ENCODE results near the gene IGSF23.

IGSF23 gene, protein sequence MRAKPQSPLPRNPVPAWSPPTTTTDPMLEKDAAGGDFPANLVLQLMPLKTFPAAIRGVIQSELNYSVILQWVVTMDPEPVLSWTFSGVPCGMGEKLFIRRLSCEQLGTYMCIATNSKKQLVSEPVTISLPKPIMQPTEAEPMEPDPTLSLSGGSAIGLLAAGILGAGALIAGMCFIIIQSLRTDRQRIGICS

GRCh38 chr19:44613295-44614178 is at the start of gene IGSF23:
Gene IGSF23 (plus strand): TSS chr19:44613563. CDS start chr19:44613646, 83 bp downstream.
- no peak for TF ChIP-seq CTCF (IDR thresholded peaks at IDR 0.05; ENCODE audit: low read length, missing control alignments)

GRCh38 chr19:44566984-44567383 is 46.4 kb upstream of the IGSF23 start:
- TF ChIP-seq CTCF (IDR thresholded peaks at IDR 0.05; ENCODE audit: low read length, missing control alignments), result no peak
- no peak overlapping the region for H3K4me3 ChIP-seq (replicated peaks; ENCODE audit: low read depth, low read length)
- DNase-seq (ENCODE audit: low read depth), result no peak

More at GRCh38 chr19:44613295-44614178, at the start of gene IGSF23:
- no peak for DNase-seq (ENCODE audit: low read depth)
- H3K4me3 ChIP-seq (replicated peaks; ENCODE audit: low read depth, low read length), result no peak within 1 kb of the TSS

DNA sequence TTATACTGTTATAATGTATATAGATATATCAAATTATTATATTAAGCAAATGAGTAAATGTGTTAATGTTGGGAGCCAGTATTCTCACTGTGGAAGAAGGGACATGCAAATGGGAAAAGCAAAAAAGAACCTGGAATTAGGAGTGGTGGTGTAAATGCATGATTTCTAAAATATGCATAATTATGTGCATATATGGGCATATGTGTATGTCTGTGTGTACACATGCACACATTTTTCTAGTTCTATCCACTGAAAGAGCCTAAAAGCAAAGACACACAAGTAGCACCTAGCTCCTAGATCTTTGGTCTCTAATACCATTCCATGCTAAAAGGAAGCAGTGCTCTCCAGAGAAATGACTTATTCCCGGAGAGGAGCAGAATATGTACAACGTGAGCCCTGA is 45.6 kb upstream of the IGSF23 start:
- no peak for DNase-seq (ENCODE audit: low read depth)
- TF ChIP-seq CTCF (IDR thresholded peaks at IDR 0.05; ENCODE audit: low read length, missing control alignments), result no peak
- no peak overlapping the region for H3K4me3 ChIP-seq (replicated peaks; ENCODE audit: low read depth, low read length)

DNA sequence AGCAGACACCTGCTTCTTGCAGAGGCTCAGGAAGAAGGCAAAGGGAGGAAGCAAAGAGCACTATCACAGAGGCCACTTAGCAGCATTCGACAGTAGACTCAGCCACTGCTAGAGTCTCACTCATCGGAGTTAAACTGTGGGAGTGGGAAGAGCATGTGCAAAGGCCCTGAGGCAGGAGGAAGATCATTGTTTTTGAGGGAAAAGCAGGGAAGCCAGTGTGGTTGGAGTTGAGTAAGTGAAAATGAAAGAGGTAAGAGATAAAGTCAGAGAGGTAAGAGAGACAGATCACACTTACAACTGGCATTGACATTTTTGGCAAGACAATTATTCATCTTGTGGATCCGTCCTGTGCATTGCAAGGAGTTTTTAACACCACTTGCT is 42.8 kb upstream of the IGSF23 start:
- no peak overlapping the region for H3K4me3 ChIP-seq (replicated peaks; ENCODE audit: low read depth, low read length)
- no peak for TF ChIP-seq CTCF (IDR thresholded peaks at IDR 0.05; ENCODE audit: low read length, missing control alignments)
- DNase-seq (ENCODE audit: low read depth), result no peak

GRCh38 chr19:44570984-44571684 is 42.2 kb upstream of the IGSF23 start:
- TF ChIP-seq CTCF (IDR thresholded peaks at IDR 0.05; ENCODE audit: low read length, missing control alignments), result peak; percentile 78
- DNase-seq (ENCODE audit: low read depth), result peak; percentile 91
- no peak overlapping the region for H3K4me3 ChIP-seq (replicated peaks; ENCODE audit: low read depth, low read length)

GRCh38 chr19:44571830-44572580 is 41.4 kb upstream of the IGSF23 start:
- TF ChIP-seq CTCF (IDR thresholded peaks at IDR 0.05; ENCODE audit: low read length, missing control alignments), result no peak

More at GRCh38 chr19:44571830-44572580, 41.4 kb upstream of the IGSF23 start:
- no peak overlapping the region for H3K4me3 ChIP-seq (replicated peaks; ENCODE audit: low read depth, low read length)
- DNase-seq (ENCODE audit: low read depth), result no peak

All from fibroblast of pulmonary artery (primary cell).